ENCODE results near the gene DHFR. TPM values are rescaled to one million over a fixed set of nuclear protein-coding genes. Genes with fewer than 3 reads are reported as not detected.
"Not testable (repeated sequence)": the region's sequence is repeated elsewhere in the genome, so short reads cannot be mapped to it uniquely, and the experiment has no call there.

Gene DHFR
- total RNA-seq, 2 experiments from 2014 or later = 63.6 to 67.4 TPM

DNA sequence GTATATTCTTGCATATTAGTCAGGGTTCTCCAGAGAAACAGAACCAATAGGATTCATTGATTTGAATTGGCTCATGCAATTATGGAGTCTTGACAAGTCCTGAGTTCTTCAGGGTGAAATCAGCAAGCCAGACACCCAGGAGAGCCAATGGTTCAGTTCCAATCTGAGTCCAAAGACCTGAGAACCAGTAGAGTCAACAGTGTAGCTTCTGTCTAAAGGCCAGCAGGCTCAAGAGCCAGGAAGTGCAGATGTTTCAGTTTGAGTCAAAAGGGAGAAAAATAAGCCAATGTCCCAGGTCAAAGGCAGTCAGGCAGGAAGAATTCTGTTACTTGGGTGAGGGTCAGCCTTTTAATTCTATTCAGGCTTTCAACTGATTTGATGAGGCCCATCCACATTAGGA, 47.0 kb downstream of the DHFR start:
- no peaks in the 10 kb centered on the region for H3K27me3 Mint-ChIP-seq
- no peak overlapping the region for H3K27ac Mint-ChIP-seq
- POLR2A ChIA-PET = no interaction called here
- ATAC-seq (ENCODE audit: low read depth) (no peak), DNase-seq (no peak)
- H3K4me1 Mint-ChIP-seq = peaks cover 2% of the 10 kb centered on the region
- peaks cover 6% of the 10 kb centered on the region for H3K9me3 Mint-ChIP-seq
- peaks cover 6% of the 10 kb centered on the region for H3K36me3 Mint-ChIP-seq
- no peak overlapping the region for H3K4me3 Mint-ChIP-seq

- H3K4me3 Mint-ChIP-seq = no peak overlapping the region
- H3K36me3 Mint-ChIP-seq = peaks cover 6% of the 10 kb centered on the region
- no peaks in the 10 kb centered on the region for H3K27me3 Mint-ChIP-seq
- POLR2A ChIA-PET = interaction anchor here (0.6 kb wide), 1 partner anchor 25 kb away, joined by 4 read pairs; no protein-coding TSS in a partner anchor
- peaks cover 2% of the 10 kb centered on the region for H3K4me1 Mint-ChIP-seq
- H3K27ac Mint-ChIP-seq = no peak overlapping the region
- no peak for DNase-seq
- peaks cover 6% of the 10 kb centered on the region for H3K9me3 Mint-ChIP-seq
- ATAC-seq (ENCODE audit: low read depth) = no peak
Observed at GRCh38 chr5:80607343-80607742, 47.4 kb downstream of the DHFR start.

- Mint-ChIP-seq H3K4me1 (no peaks in the 10 kb centered on the region), H3K27ac (no peak overlapping the region), H3K27me3 (peaks cover 4% of the 10 kb centered on the region), H3K4me3 (no peak overlapping the region), H3K9me3 (no peaks in the 10 kb centered on the region), H3K36me3 (no peaks in the 10 kb centered on the region)
- POLR2A ChIA-PET = no interaction called here
- DNase-seq = no peak
- ATAC-seq (ENCODE audit: low read depth) = peak; percentile 68
Observed at GRCh38 chr5:80600943-80601693, 53.7 kb downstream of the DHFR start.

DNA sequence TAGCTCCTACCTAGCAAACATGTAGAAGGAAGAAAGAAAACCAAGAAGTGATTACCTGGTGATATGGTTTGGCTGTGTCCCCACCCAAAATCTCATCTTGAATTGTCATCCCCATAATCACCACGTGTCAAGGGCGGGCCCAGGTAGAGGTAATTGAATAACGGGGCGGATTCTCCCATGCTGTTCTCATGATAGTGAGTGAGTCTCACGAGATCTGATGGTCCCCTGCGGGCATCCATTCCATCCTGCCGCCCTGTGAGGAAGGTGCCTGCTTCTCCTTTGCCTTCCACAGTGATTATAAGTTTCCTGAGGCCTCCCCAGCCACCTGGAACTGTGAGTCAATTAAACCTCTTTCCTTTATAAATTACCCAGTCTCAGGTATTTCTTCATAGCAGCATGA, 57.3 kb downstream of the DHFR start:
- Mint-ChIP-seq H3K4me3 (no peak overlapping the region), H3K4me1 (no peaks in the 10 kb centered on the region), H3K27ac (no peak overlapping the region), H3K9me3 (no peaks in the 10 kb centered on the region), H3K36me3 (no peaks in the 10 kb centered on the region), H3K27me3 (peaks cover 6% of the 10 kb centered on the region)
- DNase-seq (no peak), ATAC-seq (ENCODE audit: low read depth) (no peak)
- POLR2A ChIA-PET = no interaction called here

DNA sequence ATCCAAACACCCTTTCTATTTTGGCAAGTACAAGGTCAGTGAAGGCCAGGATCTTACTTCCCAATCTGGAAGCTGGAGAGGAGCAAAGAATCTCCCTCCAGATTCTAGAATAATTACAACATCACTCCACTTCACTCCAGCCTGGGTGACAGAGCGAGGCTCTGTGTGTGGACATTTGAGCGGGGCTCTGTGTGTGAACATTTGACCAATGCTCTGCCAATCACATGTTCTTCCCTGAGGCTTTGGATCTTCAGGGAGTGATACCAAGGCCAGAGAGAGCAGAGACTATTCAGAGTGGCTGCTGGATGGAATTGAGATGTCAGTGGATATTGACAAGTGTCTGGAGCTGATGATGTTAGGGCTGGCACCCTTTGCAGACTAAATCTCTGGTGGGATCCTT, 60.0 kb downstream of the DHFR start:
- POLR2A ChIA-PET = no interaction called here
- no peaks in the 10 kb centered on the region for H3K9me3 Mint-ChIP-seq

GRCh38 chr5:80592761-80593160, 62.0 kb downstream of the DHFR start:
- Mint-ChIP-seq H3K27me3 (peaks cover 9% of the 10 kb centered on the region), H3K4me3 (no peak overlapping the region), H3K4me1 (no peaks in the 10 kb centered on the region), H3K9me3 (no peaks in the 10 kb centered on the region), H3K36me3 (no peaks in the 10 kb centered on the region), H3K27ac (no peak overlapping the region)
- POLR2A ChIA-PET = interaction anchor here (0.6 to 1.2 kb wide), 2 partner anchors 10 to 186 kb away, joined by 5 to 6 read pairs; no protein-coding TSS in a partner anchor
- ATAC-seq (ENCODE audit: low read depth) (no peak), DNase-seq (no peak)

More for the DNA sequence above, 60.0 kb downstream of the DHFR start:
- DNase-seq (no peak), ATAC-seq (ENCODE audit: low read depth) (no peak)
- Mint-ChIP-seq H3K27ac (no peak overlapping the region), H3K36me3 (no peaks in the 10 kb centered on the region), H3K4me3 (no peak overlapping the region), H3K4me1 (no peaks in the 10 kb centered on the region), H3K27me3 (peaks cover 5% of the 10 kb centered on the region)

GRCh38 chr5:80592105-80592504, 62.7 kb downstream of the DHFR start:
- Mint-ChIP-seq H3K36me3 (no peaks in the 10 kb centered on the region), H3K4me3 (no peak overlapping the region), H3K9me3 (no peaks in the 10 kb centered on the region), H3K4me1 (no peaks in the 10 kb centered on the region), H3K27me3 (peaks cover 9% of the 10 kb centered on the region), H3K27ac (no peak overlapping the region)
- no peak for ATAC-seq (ENCODE audit: low read depth)
- no peak for DNase-seq
- POLR2A ChIA-PET = interaction anchor here (0.6 to 1.2 kb wide), 2 partner anchors 11 to 186 kb away, joined by 5 to 6 read pairs; no protein-coding TSS in a partner anchor

- Mint-ChIP-seq H3K27ac (no peak overlapping the region), H3K9me3 (no peaks in the 10 kb centered on the region), H3K4me1 (no peaks in the 10 kb centered on the region), H3K4me3 (no peak overlapping the region), H3K27me3 (peaks cover 9% of the 10 kb centered on the region), H3K36me3 (no peaks in the 10 kb centered on the region)
- POLR2A ChIA-PET = no interaction called here
- no peak for ATAC-seq (ENCODE audit: low read depth)
- no peak for DNase-seq
Observed at GRCh38 chr5:80591352-80591751, 63.4 kb downstream of the DHFR start.

DNA sequence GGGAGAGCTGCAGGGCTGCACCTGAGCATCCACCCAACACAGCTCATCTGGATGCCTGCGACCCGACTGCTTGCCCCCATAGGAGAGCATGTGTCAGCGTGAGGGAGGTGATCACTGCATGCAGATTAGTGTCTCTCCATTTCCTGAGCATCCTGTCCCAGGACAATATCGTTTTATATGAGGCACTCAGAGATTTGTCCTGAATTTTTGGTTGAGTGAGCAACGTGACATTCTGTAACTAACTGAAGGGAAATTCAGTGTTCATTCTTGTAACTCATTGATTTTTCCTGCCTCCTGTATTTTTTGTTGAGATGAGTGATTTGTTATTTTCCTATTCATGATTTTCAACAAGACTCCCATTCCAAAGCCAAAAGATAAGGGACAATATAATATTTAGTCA, 64.0 kb downstream of the DHFR start:
- peaks cover 9% of the 10 kb centered on the region for H3K27me3 Mint-ChIP-seq
- DNase-seq (no peak), ATAC-seq (ENCODE audit: low read depth) (no peak)
- no peaks in the 10 kb centered on the region for H3K4me1 Mint-ChIP-seq
- no peaks in the 10 kb centered on the region for H3K36me3 Mint-ChIP-seq
- no peaks in the 10 kb centered on the region for H3K9me3 Mint-ChIP-seq
- POLR2A ChIA-PET = no interaction called here
- H3K4me3 Mint-ChIP-seq = no peak overlapping the region
- H3K27ac Mint-ChIP-seq = no peak overlapping the region

- DNase-seq (no peak), ATAC-seq (ENCODE audit: low read depth) (no peak)
- POLR2A ChIA-PET = no interaction called here
- peaks cover 8% of the 10 kb centered on the region for H3K27me3 Mint-ChIP-seq
- no peak overlapping the region for H3K27ac Mint-ChIP-seq
- H3K4me3 Mint-ChIP-seq = no peak overlapping the region
- H3K9me3 Mint-ChIP-seq = no peaks in the 10 kb centered on the region
- no peaks in the 10 kb centered on the region for H3K36me3 Mint-ChIP-seq
- H3K4me1 Mint-ChIP-seq = no peaks in the 10 kb centered on the region
Observed at GRCh38 chr5:80588858-80589540, 65.8 kb downstream of the DHFR start.

- DNase-seq (no peak), ATAC-seq (ENCODE audit: low read depth) (no peak)
- Mint-ChIP-seq H3K36me3 (no peaks in the 10 kb centered on the region), H3K4me3 (no peak overlapping the region), H3K27ac (no peak overlapping the region), H3K9me3 (peaks cover 1% of the 10 kb centered on the region), H3K27me3 (peaks cover 7% of the 10 kb centered on the region), H3K4me1 (no peaks in the 10 kb centered on the region)
- POLR2A ChIA-PET = no interaction called here
Observed at GRCh38 chr5:80584770-80585169, 70.0 kb downstream of the DHFR start.

DNA sequence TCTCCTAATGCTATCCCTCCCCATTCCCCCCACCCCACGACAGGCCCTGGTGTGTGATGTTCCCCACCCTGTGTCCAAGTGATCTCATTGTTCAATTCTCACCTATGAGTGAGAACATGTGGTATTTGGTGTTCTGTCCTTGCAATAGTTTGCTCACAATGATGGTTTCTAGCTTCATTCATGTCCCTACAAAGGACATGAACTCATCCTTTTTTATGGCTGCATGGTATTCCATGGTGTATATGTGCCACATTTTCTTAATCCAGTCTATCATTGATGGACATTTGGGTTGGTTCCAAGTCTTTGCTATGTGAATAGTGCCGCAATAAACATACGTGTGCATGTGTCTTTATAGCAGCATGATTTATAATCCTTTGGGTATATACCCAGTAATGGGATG, 74.5 kb downstream of the DHFR start:
- H3K9me3 Mint-ChIP-seq; H3K36me3 Mint-ChIP-seq; H3K4me1 Mint-ChIP-seq; POLR2A ChIA-PET; DNase-seq; ATAC-seq (ENCODE audit: low read depth); H3K4me3 Mint-ChIP-seq; H3K27ac Mint-ChIP-seq: not testable (repeated sequence)
- H3K27me3 Mint-ChIP-seq = peaks cover 33% of the 10 kb centered on the region

- Mint-ChIP-seq H3K27me3 (peaks cover 43% of the 10 kb centered on the region), H3K9me3 (peaks cover 3% of the 10 kb centered on the region), H3K36me3 (no peaks in the 10 kb centered on the region), H3K27ac (no peak overlapping the region), H3K4me1 (no peaks in the 10 kb centered on the region), H3K4me3 (no peak overlapping the region)
- ATAC-seq (ENCODE audit: low read depth) (no peak), DNase-seq (no peak)
- POLR2A ChIA-PET = no interaction called here
Observed at GRCh38 chr5:80579050-80579449, 75.7 kb downstream of the DHFR start.

DNA sequence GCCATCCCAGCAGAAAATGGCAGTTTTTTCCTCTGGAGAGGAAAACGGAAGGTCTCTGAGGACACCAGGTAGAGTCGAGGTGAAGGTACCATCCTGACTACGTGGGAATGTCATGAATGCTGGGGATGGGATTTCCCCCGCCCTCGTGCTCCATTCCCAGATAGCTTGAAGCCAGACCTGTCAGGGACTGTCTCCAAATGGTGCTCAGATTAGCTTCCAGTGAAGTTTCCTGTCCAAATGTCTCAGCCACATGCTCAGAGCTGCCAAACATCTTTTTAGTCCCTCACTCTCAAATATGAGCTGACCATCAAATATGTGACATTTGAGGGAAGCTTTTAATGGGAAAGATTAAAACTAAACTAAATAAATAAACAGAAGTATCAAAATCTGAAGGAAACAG, 77.1 kb downstream of the DHFR start:
- DNase-seq (no peak), ATAC-seq (ENCODE audit: low read depth) (no peak)
- Mint-ChIP-seq H3K27ac (no peak overlapping the region), H3K9me3 (peaks cover 3% of the 10 kb centered on the region), H3K36me3 (peaks cover under 1% of the 10 kb centered on the region), H3K4me1 (no peaks in the 10 kb centered on the region), H3K4me3 (no peak overlapping the region), H3K27me3 (peaks cover 53% of the 10 kb centered on the region)
- POLR2A ChIA-PET = no interaction called here
